ENCODE data around the gene IQCC. TPM values are rescaled to one million over a fixed set of nuclear protein-coding genes. Genes with fewer than 3 reads are reported as not detected.

IQCC gene
- total RNA-seq, 1 donor = 2.3 TPM

GRCh38 chr1:32221980-32222755 is 16.7 kb downstream of the IQCC start, which contains the start of the genes EIF3I and TMEM234:
TSS of gene EIF3I (plus strand) at chr1:32222407. CDS start at chr1:32222442, 35 bp downstream.
TSS of gene TMEM234 (minus strand) at chr1:32222353. CDS start at chr1:32222322, 31 bp downstream.
- TF ChIP-seq CTCF (IDR thresholded peaks at IDR 0.05; ENCODE audit: insufficient read depth, low read length) = no peak
- H3K4me3 ChIP-seq (ENCODE audit: low read depth, low read length) = peak within 1 kb of the TSS; percentile 93
- peak; percentile 92 for DNase-seq (ENCODE audit: low read depth)

GRCh38 chr1:32223683-32224082 is 18.2 kb downstream of the IQCC start:
- H3K4me3 ChIP-seq (ENCODE audit: low read depth, low read length) = peak overlapping the region; percentile 35
- peak; percentile 41 for DNase-seq (ENCODE audit: low read depth)
- TF ChIP-seq CTCF (IDR thresholded peaks at IDR 0.05; ENCODE audit: insufficient read depth, low read length) = no peak

- no peak for TF ChIP-seq CTCF (IDR thresholded peaks at IDR 0.05; ENCODE audit: insufficient read depth, low read length)
- no peak for DNase-seq (ENCODE audit: low read depth)
- H3K4me3 ChIP-seq (ENCODE audit: low read depth, low read length) = no peak overlapping the region
Observed at GRCh38 chr1:32224285-32224684, 18.8 kb downstream of the IQCC start.

- H3K4me3 ChIP-seq (ENCODE audit: low read depth, low read length) = no peak overlapping the region
- no peak for DNase-seq (ENCODE audit: low read depth)
- no peak for TF ChIP-seq CTCF (IDR thresholded peaks at IDR 0.05; ENCODE audit: insufficient read depth, low read length)
Observed at GRCh38 chr1:32228771-32229170, 23.3 kb downstream of the IQCC start.

- no peak for TF ChIP-seq CTCF (IDR thresholded peaks at IDR 0.05; ENCODE audit: insufficient read depth, low read length)
- no peak for DNase-seq (ENCODE audit: low read depth)
- H3K4me3 ChIP-seq (ENCODE audit: low read depth, low read length) = no peak overlapping the region
Observed at GRCh38 chr1:32231843-32232432, 26.5 kb downstream of the IQCC start.

- DNase-seq (ENCODE audit: low read depth) = no peak
- no peak overlapping the region for H3K4me3 ChIP-seq (ENCODE audit: low read depth, low read length)
- TF ChIP-seq CTCF (IDR thresholded peaks at IDR 0.05; ENCODE audit: insufficient read depth, low read length) = no peak
Observed at GRCh38 chr1:32232558-32233304, 27.3 kb downstream of the IQCC start.
